HG03060 (cell line): ENCODE results near the gene ZNF837.
"Not testable (repeated sequence)": the region's sequence is repeated elsewhere in the genome, so short reads cannot be mapped to it uniquely, and the experiment has no call there.

ENCODE experiments used
- ATAC-seq: cut with Tn5 transposase; IDR thresholded peaks from one replicate; pipeline ENCODE4 v1.9.1; 2021; ENCODE audit warnings: low read depth, moderate number of reproducible peaks; ENCODE audit not compliant: unreplicated experiment

Gene ZNF837

GRCh38 chr19:58396691-58397532 lies 16.1 kb upstream of the ZNF837 start:
- ATAC-seq, result no peak

DNA sequence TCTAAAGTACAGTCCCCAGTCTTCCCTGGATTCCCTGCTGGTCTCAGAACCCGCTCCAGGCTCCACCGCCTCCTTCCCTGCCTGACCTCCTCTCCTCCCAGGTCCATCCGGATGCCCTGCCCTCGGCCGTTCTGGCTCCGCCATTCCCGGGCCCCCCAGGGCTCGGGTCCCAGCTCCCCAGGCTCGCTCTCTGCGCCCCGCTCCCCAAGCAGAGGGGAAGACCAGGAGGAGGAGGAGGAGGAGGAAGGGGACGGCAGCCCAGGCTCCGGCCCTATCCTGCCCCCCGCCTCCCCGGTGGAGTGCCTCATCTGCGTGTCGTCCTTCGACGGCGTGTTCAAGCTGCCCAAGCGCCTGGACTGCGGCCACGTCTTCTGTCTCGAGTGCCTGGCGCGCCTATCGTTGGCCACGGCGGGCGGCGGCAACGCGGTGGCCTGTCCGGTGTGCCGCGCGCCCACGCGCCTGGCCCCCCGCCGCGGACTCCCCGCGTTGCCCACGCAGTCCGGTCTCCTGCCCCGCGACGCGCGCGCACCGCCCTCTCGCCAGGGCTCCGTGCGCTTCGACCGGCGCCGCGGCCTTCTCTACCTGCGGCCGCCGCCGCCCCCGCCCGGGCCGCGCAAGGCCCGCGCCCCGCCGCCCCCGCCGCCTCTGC lies 15.3 kb upstream of the ZNF837 start:
- no peak for ATAC-seq

- no peak for ATAC-seq
Observed at GRCh38 chr19:58395220-58395978, 14.6 kb upstream of the ZNF837 start, which contains the start of gene RNF225. RNF225 (plus strand) TSS chr19:58395656; CDS start chr19:58396090, 434 bp downstream.

DNA sequence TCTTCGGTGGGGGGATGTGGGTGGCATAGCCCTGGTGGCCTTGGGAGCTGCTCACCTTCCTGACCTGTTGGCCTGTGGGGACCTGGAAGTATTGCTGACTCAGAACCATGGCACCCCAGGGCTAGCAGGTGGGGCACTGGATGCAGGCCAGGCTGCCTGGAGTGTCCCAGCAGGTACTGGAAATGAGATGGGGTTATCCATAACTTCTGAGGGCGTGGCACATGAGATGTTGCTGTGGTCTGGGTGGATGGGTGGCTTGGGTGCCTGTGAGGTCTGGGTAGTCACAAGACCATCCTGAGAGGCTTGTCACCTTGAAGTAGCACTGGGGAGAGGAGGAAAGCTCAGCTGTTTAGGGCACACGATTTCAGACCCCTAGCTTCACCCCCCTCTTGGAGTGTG lies 14.0 kb upstream of the ZNF837 start:
- no peak for ATAC-seq

- no peak for ATAC-seq
Observed at GRCh38 chr19:58393725-58394033, 12.8 kb upstream of the ZNF837 start.

- ATAC-seq, result no peak
Observed at GRCh38 chr19:58392945-58393724, 12.3 kb upstream of the ZNF837 start.

- no peak for ATAC-seq
Observed at GRCh38 chr19:58388175-58388526, 7.3 kb upstream of the ZNF837 start.

GRCh38 chr19:58387338-58388174 lies 6.7 kb upstream of the ZNF837 start:
- ATAC-seq, result no peak

- ATAC-seq, result peak; percentile 69
Observed at GRCh38 chr19:58386576-58387337, 5.9 kb upstream of the ZNF837 start, which contains the start of gene RPS5. RPS5 (plus strand) TSS chr19:58387269; CDS start chr19:58388138, 869 bp downstream.

DNA sequence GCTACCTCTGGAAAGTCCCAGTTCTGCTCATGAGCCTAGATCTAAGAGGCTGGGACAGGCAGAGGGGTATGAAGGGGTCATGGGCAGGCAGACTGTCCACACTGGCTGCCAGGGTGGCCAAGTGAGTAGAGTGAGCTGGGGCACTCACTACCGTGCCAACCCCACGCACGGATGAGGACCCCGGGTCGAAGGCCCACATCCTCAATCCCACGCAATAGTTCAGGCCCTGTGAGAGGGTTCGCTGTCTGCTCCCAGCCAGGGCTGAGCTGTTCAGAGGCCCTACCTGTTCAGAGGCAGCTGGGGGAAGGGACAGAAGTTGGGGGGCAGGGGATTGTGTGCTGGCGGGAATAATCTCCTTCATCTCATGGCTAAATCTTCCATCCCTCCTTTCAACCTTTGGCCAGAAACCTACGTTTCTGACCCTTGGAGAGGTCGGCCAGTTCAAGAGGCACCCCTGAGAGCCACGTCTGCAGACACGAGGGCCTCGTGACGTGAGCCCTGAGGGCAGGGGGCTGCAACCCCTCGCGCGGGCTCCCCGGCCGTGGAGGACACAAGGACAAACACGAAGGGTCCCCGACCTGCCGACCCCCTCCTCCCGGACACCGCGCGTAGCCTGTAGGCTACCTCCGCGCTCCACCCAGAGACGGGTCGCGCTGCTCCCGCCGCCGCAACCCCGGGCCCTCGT lies 5.2 kb upstream of the ZNF837 start:
- no peak for ATAC-seq

GRCh38 chr19:58385313-58385890 lies 4.6 kb upstream of the ZNF837 start:
- no peak for ATAC-seq

- no peak for ATAC-seq
Observed at GRCh38 chr19:58382997-58383603, 2.3 kb upstream of the ZNF837 start.

DNA sequence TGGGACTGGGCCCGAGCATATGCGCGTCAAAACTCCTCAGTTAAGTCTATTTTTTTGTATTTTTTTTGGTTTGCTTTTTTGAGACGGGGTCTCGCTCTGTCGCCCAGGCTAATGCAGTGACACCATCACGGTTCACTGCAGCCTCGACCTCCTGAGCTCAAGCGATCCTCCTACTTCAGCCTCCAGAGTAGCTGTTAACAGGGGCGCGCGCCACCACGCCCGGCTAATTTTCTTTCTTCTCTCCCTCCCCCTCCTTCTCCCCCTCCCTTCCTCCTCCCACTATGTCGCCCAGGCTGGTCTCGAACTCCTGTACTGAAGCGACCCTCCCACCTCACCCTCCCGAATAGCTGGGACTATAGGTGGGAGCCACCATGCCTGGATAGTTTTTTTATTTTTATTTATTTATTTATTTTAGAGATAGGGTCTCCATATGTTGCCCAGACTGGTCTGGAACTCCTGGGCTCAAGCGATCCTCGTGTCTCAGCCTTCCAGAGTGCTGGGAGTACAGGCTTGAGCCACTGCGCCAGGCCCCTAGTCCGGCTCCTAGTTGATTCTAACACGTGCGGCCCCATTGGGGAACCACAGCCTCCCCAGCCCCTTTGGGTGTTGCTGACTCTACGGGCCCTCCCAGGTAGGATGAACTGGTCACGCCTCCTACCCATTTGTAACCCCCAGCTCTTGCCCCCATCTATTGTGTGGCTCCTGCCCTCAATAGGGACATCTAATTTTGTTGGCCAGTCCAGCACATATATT lies 806 bp upstream of the ZNF837 start:
- ATAC-seq, result no peak

DNA sequence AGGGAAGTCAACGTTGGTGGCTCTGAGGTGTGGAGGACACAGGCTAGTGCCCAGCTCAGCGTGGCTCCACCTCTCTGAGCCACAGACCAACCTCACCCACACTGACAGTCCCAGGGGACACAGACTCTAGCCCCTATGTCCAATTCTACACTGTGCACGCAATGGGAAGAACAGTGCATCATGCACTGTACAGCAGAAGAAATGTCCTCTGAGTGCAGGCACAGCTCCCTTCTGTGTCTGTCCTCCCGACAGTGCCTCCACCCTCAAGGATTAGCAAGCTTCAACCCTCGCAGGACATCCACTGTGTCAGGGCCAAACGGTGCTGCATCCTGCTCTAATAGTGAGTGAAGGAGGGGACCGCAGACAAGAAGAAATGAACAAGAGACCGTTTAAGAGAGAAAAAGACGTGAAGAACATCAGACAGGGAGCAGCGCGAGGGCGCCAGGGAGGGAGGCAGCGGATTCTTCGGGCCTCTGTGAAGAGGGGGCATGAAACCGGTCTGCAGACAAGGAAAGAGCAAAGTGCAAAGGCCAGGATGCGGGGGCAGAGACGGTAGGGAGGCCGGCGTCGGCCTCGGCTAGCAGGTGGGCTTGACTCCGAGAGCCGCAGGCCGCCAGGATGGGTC lies 681 bp downstream of the ZNF837 start:
- ATAC-seq, result no peak

DNA sequence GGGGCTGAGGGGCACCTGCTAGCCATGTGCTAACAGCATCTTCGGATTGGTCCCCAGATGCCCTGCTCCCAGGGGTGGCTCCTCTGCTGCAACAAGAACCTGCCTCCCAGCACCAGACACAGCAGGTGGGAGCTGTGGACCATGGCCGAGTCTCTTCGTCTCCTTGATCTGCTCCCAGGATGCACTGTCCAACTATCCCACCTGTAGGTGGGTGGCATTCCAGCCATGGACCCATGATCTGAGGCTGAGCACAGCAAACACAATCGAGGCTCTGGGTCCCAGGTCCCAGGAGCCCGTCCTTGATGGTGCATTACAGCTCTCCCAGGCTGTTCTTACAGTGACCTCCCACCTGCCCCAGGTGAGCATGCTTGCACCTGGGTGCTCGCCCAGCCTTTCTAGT lies 1.6 kb downstream of the ZNF837 start:
- no peak for ATAC-seq

DNA sequence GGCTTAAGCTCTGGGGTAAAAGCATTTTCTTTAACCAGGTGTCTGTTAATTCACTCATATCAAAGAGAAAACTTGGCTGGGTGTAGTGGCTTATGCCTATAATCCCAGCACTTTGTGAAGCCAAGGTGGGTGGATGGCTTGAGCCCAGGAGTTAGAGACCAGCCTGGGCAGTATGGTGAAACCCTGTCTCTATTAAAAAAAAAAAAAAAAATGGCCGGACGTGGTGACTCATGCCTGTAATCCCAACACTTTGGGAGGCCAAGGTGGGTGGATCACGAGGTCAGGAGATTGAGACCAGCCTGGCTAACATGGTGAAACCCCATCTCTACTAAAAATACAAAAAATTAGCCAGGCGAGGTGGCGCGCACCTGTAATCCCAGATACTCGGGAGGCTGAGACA lies 4.1 kb downstream of the ZNF837 start:
- ATAC-seq, result not testable (repeated sequence)

DNA sequence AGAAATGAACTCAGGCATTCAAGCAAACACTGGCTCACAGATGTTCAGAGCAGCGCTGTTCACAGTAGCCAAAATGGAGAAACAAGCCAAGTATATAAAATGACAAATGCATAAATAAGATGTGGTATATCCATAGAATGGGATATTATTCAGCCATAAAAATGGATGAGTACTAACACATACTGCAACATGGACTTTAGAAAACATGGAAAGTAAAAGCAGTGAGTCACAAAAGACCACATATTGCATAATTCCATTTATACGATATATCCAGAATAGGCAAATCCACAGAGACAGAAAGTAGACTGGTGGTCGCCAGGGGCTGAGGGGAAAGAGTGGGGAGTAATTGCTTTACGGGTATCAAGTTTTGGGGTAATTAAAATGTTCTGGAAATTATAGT lies 6.6 kb downstream of the ZNF837 start:
- no peak for ATAC-seq
